ENCODE data around the gene ACTA2.

ACTA2 gene

GRCh38 chr10:88889559-88890337 is 62.8 kb downstream of the ACTA2 start:
- no peak for DNase-seq

- no peak for DNase-seq
These were observed 63.6 kb downstream of the ACTA2 start for GRCh38 chr10:88888810-88889445.

- DNase-seq, result no peak
These were observed 66.0 kb downstream of the ACTA2 start for GRCh38 chr10:88886557-88886956.

All from NCI-H510A treated with DMSO at 0.1 percent for 48 hours (cell line).